ENCODE data around the gene SHC1. TPM values are rescaled to one million over a fixed set of nuclear protein-coding genes. Genes with fewer than 3 reads are reported as not detected.

SHC1 gene
- total and polyA plus RNA-seq, 2 experiments from 2014 or later: 117 to 211 TPM

GRCh38 chr1:154999571-155000410 lies 29.2 kb upstream of the SHC1 start:
- Histone ChIP-seq H3K79me2 (replicated peaks; ENCODE audit: insufficient read depth) (peaks cover 12% of the 10 kb centered on the region), H3K4me2 (peak overlapping the region; percentile 82), H3K27ac (ENCODE audit: low read depth) (peak overlapping the region; percentile 96), H3K9me2 (ENCODE audit: insufficient read depth) (no peaks in the 10 kb centered on the region), H3K4me3 (peak overlapping the region; percentile 90), H4K20me1 (replicated peaks; ENCODE audit: insufficient read depth) (no peaks in the 10 kb centered on the region), H3K4me1 (ENCODE audit: insufficient read depth) (peaks cover 11% of the 10 kb centered on the region), H2AFZ (no peak overlapping the region), H3F3A (replicated peaks; ENCODE audit: low read depth) (peaks cover 16% of the 10 kb centered on the region), H3K36me3 (ENCODE audit: insufficient read depth) (no peaks in the 10 kb centered on the region), H3K27me3 (ENCODE audit: insufficient read depth) (no peaks in the 10 kb centered on the region)
- H3K36me3 Mint-ChIP-seq (ENCODE audit: low read depth): no peaks in the 10 kb centered on the region
- ATAC-seq (peak; percentile 10), DNase-seq (ENCODE audit: low spot score) (peak; percentile 79)
- H3K4me3 Mint-ChIP-seq: peak overlapping the region; percentile 90
- H3K4me1 Mint-ChIP-seq: peaks cover 22% of the 10 kb centered on the region
- peak overlapping the region; percentile 99 for H3K27ac Mint-ChIP-seq
- H3K27me3 Mint-ChIP-seq (ENCODE audit: insufficient read depth, low read depth, poor library complexity): peaks cover 23% of the 10 kb centered on the region
- H3K9me3 Mint-ChIP-seq: no peaks in the 10 kb centered on the region
- TF ChIP-seq REST (IDR thresholded peaks at IDR 0.05; ENCODE audit: unreplicated experiment) (peak; percentile 23), CTCF (conservative IDR thresholded peaks at IDR 0.05; ENCODE audit: low read depth in 2 of 2) (0 out of 4 replicates have a peak, but pooled peaks of 1 of the 2 experiments have one; percentile 1), CREB1 (CRISPR knock-in tag; IDR thresholded peaks at IDR 0.05; ENCODE audit: low read depth) (no peak)

GRCh38 chr1:154998818-154999570 lies 28.4 kb upstream of the SHC1 start:
- H3K79me2 ChIP-seq (replicated peaks; ENCODE audit: insufficient read depth): peaks cover 5% of the 10 kb centered on the region; the same call in 1 of the 2 replicates
- 0 out of 2 replicates have a peak overlapping the region, but pooled peaks have one; percentile 26 for H3K27ac ChIP-seq (ENCODE audit: low read depth)
- Mint-ChIP-seq H3K27ac (peak overlapping the region; percentile 45; the same call in 1 of the 2 replicates), H3K4me3 (peak overlapping the region; percentile 72), H3K9me3 (no peaks in the 10 kb centered on the region), H3K4me1 (peaks cover 16% of the 10 kb centered on the region), H3K27me3 (ENCODE audit: insufficient read depth, low read depth, poor library complexity) (peaks cover 22% of the 10 kb centered on the region), H3K36me3 (ENCODE audit: low read depth) (no peaks in the 10 kb centered on the region)
- H4K20me1 ChIP-seq (replicated peaks; ENCODE audit: insufficient read depth): no peaks in the 10 kb centered on the region
- peaks cover 18% of the 10 kb centered on the region for H3F3A ChIP-seq (replicated peaks; ENCODE audit: low read depth)
- peak overlapping the region; percentile 82 for H3K4me2 ChIP-seq
- ATAC-seq (peak; percentile 21), DNase-seq (ENCODE audit: low spot score) (peak; percentile 94)
- H2AFZ ChIP-seq: peak overlapping the region; percentile 33; the same call in 1 of the 2 replicates
- peak overlapping the region; percentile 90 for H3K4me3 ChIP-seq
- no peaks in the 10 kb centered on the region for H3K27me3 ChIP-seq (ENCODE audit: insufficient read depth)
- peaks cover 5% of the 10 kb centered on the region; the same call in 1 of the 2 replicates for H3K4me1 ChIP-seq (ENCODE audit: insufficient read depth)
- H3K9me2 ChIP-seq (ENCODE audit: insufficient read depth): no peaks in the 10 kb centered on the region
- H3K36me3 ChIP-seq (ENCODE audit: insufficient read depth): no peaks in the 10 kb centered on the region
- TF ChIP-seq EZH2 (IDR thresholded peaks at IDR 0.05; ENCODE audit: low read depth, unreplicated experiment) (no peak), CREB1 (CRISPR knock-in tag; IDR thresholded peaks at IDR 0.05; ENCODE audit: low read depth) (0 out of 2 replicates have a peak, but pooled peaks have one; percentile 8), JUNB (IDR thresholded peaks at IDR 0.05; ENCODE audit: unreplicated experiment) (no peak), STAT1 (IDR thresholded peaks at IDR 0.05; ENCODE audit: unreplicated experiment) (no peak), POLR2AphosphoS5 (IDR thresholded peaks at IDR 0.05; ENCODE audit: low read depth) (0 out of 2 replicates have a peak, but pooled peaks have one; percentile 15), CTCF (conservative IDR thresholded peaks at IDR 0.05; ENCODE audit: low read depth in 2 of 2) (peak; percentile 91 to 97), NANOG (IDR thresholded peaks at IDR 0.05; ENCODE audit: borderline replicate concordance) (no peak), ETS1 (IDR thresholded peaks at IDR 0.05) (no peak), ZNF331 (CRISPR knock-in tag; IDR thresholded peaks at IDR 0.05; ENCODE audit: low read depth) (no peak), EZH2phosphoT487 (IDR thresholded peaks at IDR 0.05; ENCODE audit: unreplicated experiment) (no peak)
